HepG2 (cell line): ENCODE results near the gene DIS3L2. TPM values are rescaled to one million over a fixed set of nuclear protein-coding genes. Genes with fewer than 3 reads are reported as not detected.

Experiments used
- NPAS2 ChIP-seq: sonication (generic); formaldehyde crosslinking; IDR thresholded peaks from 2 replicates; pipeline ENCODE4 v1.8.0; 2022; ENCODE audit warnings: mild to moderate bottlenecking, missing genetic modification reagents, borderline replicate concordance
- POGZ ChIP-seq: sonication (generic); formaldehyde crosslinking; IDR thresholded peaks from 2 replicates; pipeline ENCODE4 v1.4.0; 2020; ENCODE audit warnings: mild to moderate bottlenecking, missing genetic modification reagents
- RXRA ChIP-seq: sonication (generic); formaldehyde crosslinking; IDR thresholded peaks from 2 replicates; pipeline ENCODE4 v1.5.1; 2020; ENCODE audit warnings: missing genetic modification reagents
- SRF ChIP-seq: IDR thresholded peaks from 2 replicates; pipeline ENCODE4 v1.6.1; 2011; ENCODE audit warnings: mild to moderate bottlenecking, low read depth, low read length, moderate library complexity
- SUZ12 ChIP-seq: fragments of 150-350 bp; IDR thresholded peaks from 2 replicates; pipeline ENCODE4 v1.6.1; 2014; ENCODE audit warnings: low read depth, low read length
- TGIF2 ChIP-seq: IDR thresholded peaks from 2 replicates; pipeline ENCODE4 v1.6.1; 2016; ENCODE audit warnings: control low read depth, missing compliant biosample characterization
- ZBTB34 ChIP-seq: sonication (generic); formaldehyde crosslinking; IDR thresholded peaks from 2 replicates; pipeline ENCODE4 v1.8.0; 2022; ENCODE audit warnings: mild to moderate bottlenecking, missing genetic modification reagents
- ZFAT ChIP-seq: sonication (generic); formaldehyde crosslinking; conservative IDR thresholded peaks from 2 replicates; pipeline ENCODE4 v1.8.1; 2023; ENCODE audit warnings: missing genetic modification reagents, inconsistent platforms
- ZFP36 ChIP-seq: fragments of 150-350 bp; IDR thresholded peaks from 2 replicates; pipeline ENCODE4 v1.6.1; 2018; ENCODE audit warnings: borderline replicate concordance, low read length, low read depth; ENCODE audit not compliant: partially characterized antibody
- ZMYM3 ChIP-seq: sonication (generic); formaldehyde crosslinking; IDR thresholded peaks from 2 replicates; pipeline ENCODE4 v1.5.1; 2020; ENCODE audit warnings: mild to moderate bottlenecking, missing genetic modification reagents
- ZNF414 ChIP-seq: sonication (generic); formaldehyde crosslinking; IDR thresholded peaks from 2 replicates; pipeline ENCODE4 v1.5.0; 2020; ENCODE audit warnings: missing genetic modification reagents
- ZNF543 ChIP-seq: sonication (generic); formaldehyde crosslinking; IDR thresholded peaks from 2 replicates; pipeline ENCODE4 v1.4.0; 2020; ENCODE audit warnings: mild to moderate bottlenecking, missing genetic modification reagents
- polyA plus RNA-seq, 8 experiments: library from polyadenylated mRNA; depleted of rRNA in 3 of 8; stranded (reverse) in 7 of 8; unstranded in 1 of 8; fragments of >200 nt; fragmentation: Illumina TruSeq in 4 of 8; extraction: Trizol in 4 of 8; gene quantifications; 2 replicates each; pipeline versions ENCODE4 v1.2.1 to v1.2.3, GENCODE V29; 2011 to 2016; ENCODE audit warnings: low read depth in 4 of 8, missing spikeins in 1 of 8, mixed read lengths in 1 of 8; ENCODE audit not compliant: insufficient read depth in 1 of 8
- total RNA-seq, 5 experiments: library from RNA; depleted of rRNA; stranded (reverse); fragments of >200 nt; fragmentation: Illumina TruSeq; extraction: Trizol; gene quantifications; 2 replicates each; pipeline ENCODE4 v1.2.3, GENCODE V29; 2016; ENCODE audit warnings: low read depth in 1 of 5
- TF ChIP-seq, protein P1 (sequence below): sonication (generic); formaldehyde crosslinking; IDR thresholded peaks from 2 replicates; pipeline ENCODE4 v1.5.0; 2020; ENCODE audit warnings: missing genetic modification reagents
- TF ChIP-seq, protein P2 (sequence below): sonication (generic); formaldehyde crosslinking; IDR thresholded peaks from 2 replicates; pipeline ENCODE4 v1.4.0; 2020; ENCODE audit warnings: missing genetic modification reagents, borderline replicate concordance
- TF ChIP-seq, protein P3 (sequence below): sonication (generic); formaldehyde crosslinking; IDR thresholded peaks from 2 replicates; pipeline ENCODE4 v1.5.0; 2020; ENCODE audit warnings: mild to moderate bottlenecking, missing genetic modification reagents, borderline replicate concordance

DIS3L2 gene
- total and polyA plus RNA-seq, 2 of the 13 experiments (the other 11 are each of a cell fraction or from before 2014, with no cell fraction given) = 7.0 to 23.9 TPM

DNA sequence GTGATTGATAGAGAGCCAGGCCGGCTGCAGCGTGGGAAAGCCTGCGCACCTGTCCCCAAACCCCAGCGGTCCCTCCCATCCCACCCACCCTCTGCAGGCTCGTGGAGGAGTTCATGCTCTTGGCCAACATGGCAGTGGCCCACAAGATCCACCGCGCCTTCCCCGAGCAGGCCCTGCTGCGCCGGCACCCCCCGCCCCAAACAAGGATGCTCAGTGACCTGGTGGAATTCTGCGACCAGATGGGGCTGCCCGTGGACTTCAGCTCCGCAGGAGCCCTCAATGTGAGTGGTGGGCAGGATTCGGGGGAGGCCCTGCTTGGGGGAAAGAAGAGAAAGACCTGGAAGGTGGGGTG lies 368.2 kb downstream of the DIS3L2 start (continued):
- TF ChIP-seq ZBTB34 (CRISPR knock-in tag) (no peak), ZNF543 (no peak), TGIF2 (CRISPR knock-in tag) (no peak), RXRA (CRISPR knock-in tag) (no peak), SUZ12 (no peak), NPAS2 (CRISPR knock-in tag) (no peak), ZFAT (CRISPR knock-in tag) (no peak), ZFP36 (no peak), ZNF414 (CRISPR knock-in tag) (no peak), SRF (no peak), ZMYM3 (CRISPR knock-in tag) (no peak), POGZ (CRISPR knock-in tag) (no peak)
- TF ChIP-seq, protein P1, sequence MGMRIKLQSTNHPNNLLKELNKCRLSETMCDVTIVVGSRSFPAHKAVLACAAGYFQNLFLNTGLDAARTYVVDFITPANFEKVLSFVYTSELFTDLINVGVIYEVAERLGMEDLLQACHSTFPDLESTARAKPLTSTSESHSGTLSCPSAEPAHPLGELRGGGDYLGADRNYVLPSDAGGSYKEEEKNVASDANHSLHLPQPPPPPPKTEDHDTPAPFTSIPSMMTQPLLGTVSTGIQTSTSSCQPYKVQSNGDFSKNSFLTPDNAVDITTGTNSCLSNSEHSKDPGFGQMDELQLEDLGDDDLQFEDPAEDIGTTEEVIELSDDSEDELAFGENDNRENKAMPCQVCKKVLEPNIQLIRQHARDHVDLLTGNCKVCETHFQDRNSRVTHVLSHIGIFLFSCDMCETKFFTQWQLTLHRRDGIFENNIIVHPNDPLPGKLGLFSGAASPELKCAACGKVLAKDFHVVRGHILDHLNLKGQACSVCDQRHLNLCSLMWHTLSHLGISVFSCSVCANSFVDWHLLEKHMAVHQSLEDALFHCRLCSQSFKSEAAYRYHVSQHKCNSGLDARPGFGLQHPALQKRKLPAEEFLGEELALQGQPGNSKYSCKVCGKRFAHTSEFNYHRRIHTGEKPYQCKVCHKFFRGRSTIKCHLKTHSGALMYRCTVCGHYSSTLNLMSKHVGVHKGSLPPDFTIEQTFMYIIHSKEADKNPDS (CRISPR knock-in tag) = no peak
- TF ChIP-seq, protein P2, sequence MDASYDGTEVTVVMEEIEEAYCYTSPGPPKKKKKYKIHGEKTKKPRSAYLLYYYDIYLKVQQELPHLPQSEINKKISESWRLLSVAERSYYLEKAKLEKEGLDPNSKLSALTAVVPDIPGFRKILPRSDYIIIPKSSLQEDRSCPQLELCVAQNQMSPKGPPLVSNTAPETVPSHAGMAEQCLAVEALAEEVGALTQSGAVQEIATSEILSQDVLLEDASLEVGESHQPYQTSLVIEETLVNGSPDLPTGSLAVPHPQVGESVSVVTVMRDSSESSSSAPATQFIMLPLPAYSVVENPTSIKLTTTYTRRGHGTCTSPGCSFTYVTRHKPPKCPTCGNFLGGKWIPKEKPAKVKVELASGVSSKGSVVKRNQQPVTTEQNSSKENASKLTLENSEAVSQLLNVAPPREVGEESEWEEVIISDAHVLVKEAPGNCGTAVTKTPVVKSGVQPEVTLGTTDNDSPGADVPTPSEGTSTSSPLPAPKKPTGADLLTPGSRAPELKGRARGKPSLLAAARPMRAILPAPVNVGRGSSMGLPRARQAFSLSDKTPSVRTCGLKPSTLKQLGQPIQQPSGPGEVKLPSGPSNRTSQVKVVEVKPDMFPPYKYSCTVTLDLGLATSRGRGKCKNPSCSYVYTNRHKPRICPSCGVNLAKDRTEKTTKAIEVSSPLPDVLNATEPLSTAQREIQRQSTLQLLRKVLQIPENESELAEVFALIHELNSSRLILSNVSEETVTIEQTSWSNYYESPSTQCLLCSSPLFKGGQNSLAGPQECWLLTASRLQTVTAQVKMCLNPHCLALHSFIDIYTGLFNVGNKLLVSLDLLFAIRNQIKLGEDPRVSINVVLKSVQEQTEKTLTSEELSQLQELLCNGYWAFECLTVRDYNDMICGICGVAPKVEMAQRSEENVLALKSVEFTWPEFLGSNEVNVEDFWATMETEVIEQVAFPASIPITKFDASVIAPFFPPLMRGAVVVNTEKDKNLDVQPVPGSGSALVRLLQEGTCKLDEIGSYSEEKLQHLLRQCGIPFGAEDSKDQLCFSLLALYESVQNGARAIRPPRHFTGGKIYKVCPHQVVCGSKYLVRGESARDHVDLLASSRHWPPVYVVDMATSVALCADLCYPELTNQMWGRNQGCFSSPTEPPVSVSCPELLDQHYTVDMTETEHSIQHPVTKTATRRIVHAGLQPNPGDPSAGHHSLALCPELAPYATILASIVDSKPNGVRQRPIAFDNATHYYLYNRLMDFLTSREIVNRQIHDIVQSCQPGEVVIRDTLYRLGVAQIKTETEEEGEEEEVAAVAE (CRISPR knock-in tag) = no peak
- TF ChIP-seq, protein P3, sequence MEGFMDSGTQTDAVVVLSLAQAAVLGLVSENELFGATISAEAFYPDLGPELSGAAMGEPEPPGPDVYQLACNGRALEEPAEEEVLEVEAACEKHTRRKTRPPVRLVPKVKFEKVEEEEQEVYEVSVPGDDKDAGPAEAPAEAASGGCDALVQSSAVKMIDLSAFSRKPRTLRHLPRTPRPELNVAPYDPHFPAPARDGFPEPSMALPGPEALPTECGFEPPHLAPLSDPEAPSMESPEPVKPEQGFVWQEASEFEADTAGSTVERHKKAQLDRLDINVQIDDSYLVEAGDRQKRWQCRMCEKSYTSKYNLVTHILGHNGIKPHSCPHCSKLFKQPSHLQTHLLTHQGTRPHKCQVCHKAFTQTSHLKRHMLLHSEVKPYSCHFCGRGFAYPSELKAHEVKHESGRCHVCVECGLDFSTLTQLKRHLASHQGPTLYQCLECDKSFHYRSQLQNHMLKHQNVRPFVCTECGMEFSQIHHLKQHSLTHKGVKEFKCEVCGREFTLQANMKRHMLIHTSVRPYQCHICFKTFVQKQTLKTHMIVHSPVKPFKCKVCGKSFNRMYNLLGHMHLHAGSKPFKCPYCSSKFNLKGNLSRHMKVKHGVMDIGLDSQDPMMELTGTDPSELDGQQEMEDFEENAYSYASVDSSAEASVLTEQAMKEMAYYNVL = no peak
